Esophagus muscularis mucosa (tissue), 4 donors: ENCODE data around the gene FBP1. TPM values are rescaled to one million over a fixed set of nuclear protein-coding genes. Genes with fewer than 3 reads are reported as not detected.

ENCODE experiments used
- DNase-seq: peaks from one replicate; pipeline ENCODE4 v3.0.0-alpha.2; 2017; ENCODE audit errors: extremely low spot score
- H3K27ac ChIP-seq, 4 donors: fragments of 200-600 bp; sonication (generic); replicated peaks in 1 of 4; 1 replicate in 3 of 4; 2 replicates in 1 of 4; pipeline ENCODE4 v1.5.1; 2016 to 2019; ENCODE audit warnings: mild to moderate bottlenecking in 1 of 4
- H3K27me3 ChIP-seq, 4 donors: fragments of 200-600 bp; sonication (generic); one replicate each; pipeline versions ENCODE4 v1.5.1 to v1.6.0; 2016 to 2019
- H3K36me3 ChIP-seq, 4 donors: fragments of 200-600 bp; sonication (generic); one replicate each; pipeline ENCODE4 v1.5.1; 2016 to 2019
- H3K4me1 ChIP-seq, 4 donors: fragments of 200-600 bp; sonication (generic); one replicate each; pipeline ENCODE4 v1.5.1; 2016 to 2019
- H3K4me3 ChIP-seq, 4 donors: fragments of 200-600 bp; sonication (generic); 1 replicate in 2 of 4; 2 replicates in 2 of 4; pipeline ENCODE4 v1.5.1; 2016 to 2019; ENCODE audit warnings: mild to moderate bottlenecking in 4 of 4, moderate library complexity in 1 of 4
- H3K9me3 ChIP-seq, 4 donors: fragments of 200-600 bp; sonication (generic); 1 replicate in 3 of 4; 2 replicates in 1 of 4; pipeline ENCODE4 v1.5.1; 2016 to 2019
- EP300 ChIP-seq: sonication (generic); formaldehyde crosslinking; IDR thresholded peaks from one replicate; pipeline ENCODE4 v1.6.1; 2017; ENCODE audit warnings: antibody characterized with exemption
- POLR2A ChIP-seq: fragments of 450-650 bp; IDR thresholded peaks from one replicate; pipeline ENCODE4 v1.6.1; 2017; ENCODE audit warnings: antibody characterized with exemption, moderate library complexity, mild to moderate bottlenecking, low read depth
- POLR2AphosphoS5 ChIP-seq, 2 donors: sonication (generic); formaldehyde crosslinking; IDR thresholded peaks; one replicate each; pipeline ENCODE4 v1.6.1; 2017; ENCODE audit warnings: antibody characterized with exemption in 2 of 2
- WGBS: methylation state at CpG from one replicate; pipeline ENCODE4 v1.1.5; 2018; 5-methylcytosine and 5-hydroxymethylcytosine counted together
- intact Hi-C: fragments of 100-400 bp; cut with DNase I; formaldehyde crosslinking; loops from one replicate; pipeline ENCODE4 v1.15.1; 2023
- total RNA-seq, 4 donors: library from RNA; depleted of rRNA; stranded (reverse); fragments of >200 nt; gene quantifications; one replicate each; pipeline versions ENCODE4 v1.1.0 to v1.2.1, GENCODE V29; 2016
- TF ChIP-seq, protein P1 (sequence below), 3 experiments: fragments of 200-600 bp in 2 of 3; fragments of 450-650 bp in 1 of 3; sonication (generic) in 2 of 3; IDR thresholded peaks; one replicate each; pipeline ENCODE4 v1.5.1; 2017 to 2019; ENCODE audit warnings: antibody characterized with exemption in 3 of 3, mild to moderate bottlenecking in 2 of 3, moderate library complexity in 1 of 3

Gene FBP1
- total RNA-seq, 4 donors from 2014 or later, result 1.2 to 4.6 (median 2.2) TPM

DNA sequence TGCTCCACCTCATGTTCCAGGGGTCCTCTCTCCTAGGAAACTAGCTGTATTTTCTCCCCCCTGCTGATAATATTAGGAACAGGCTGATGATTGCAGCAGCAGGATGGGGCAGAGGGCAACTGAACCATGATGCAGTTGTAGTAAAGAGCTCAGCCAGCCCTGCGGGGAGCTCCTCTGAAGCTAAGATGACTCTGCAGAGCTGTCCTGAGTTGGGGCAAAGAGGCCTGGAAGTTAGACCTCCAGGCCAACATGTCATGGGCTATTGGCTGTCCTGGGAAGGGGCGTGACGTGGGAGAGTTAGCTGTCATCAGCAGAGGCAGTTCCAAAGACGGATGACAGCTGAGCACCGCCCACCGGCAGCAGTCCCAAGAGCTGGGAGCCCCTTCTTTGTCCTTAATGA is 6.6 kb upstream of the FBP1 start:
- Histone ChIP-seq H3K4me1 (peaks cover 0 to 5% (median 0%) of the 10 kb centered on the region in 4 donors), H3K27me3 (no peaks in the 10 kb centered on the region), H3K9me3 (no peaks in the 10 kb centered on the region), H3K27ac (no peak overlapping the region), H3K4me3 (no peak overlapping the region), H3K36me3 (no peaks in the 10 kb centered on the region)
- no peak for TF ChIP-seq EP300
- no peak for TF ChIP-seq POLR2A
- no peak for TF ChIP-seq POLR2AphosphoS5 (IDR thresholded peaks at IDR 0.05)
- TF ChIP-seq, protein P1, sequence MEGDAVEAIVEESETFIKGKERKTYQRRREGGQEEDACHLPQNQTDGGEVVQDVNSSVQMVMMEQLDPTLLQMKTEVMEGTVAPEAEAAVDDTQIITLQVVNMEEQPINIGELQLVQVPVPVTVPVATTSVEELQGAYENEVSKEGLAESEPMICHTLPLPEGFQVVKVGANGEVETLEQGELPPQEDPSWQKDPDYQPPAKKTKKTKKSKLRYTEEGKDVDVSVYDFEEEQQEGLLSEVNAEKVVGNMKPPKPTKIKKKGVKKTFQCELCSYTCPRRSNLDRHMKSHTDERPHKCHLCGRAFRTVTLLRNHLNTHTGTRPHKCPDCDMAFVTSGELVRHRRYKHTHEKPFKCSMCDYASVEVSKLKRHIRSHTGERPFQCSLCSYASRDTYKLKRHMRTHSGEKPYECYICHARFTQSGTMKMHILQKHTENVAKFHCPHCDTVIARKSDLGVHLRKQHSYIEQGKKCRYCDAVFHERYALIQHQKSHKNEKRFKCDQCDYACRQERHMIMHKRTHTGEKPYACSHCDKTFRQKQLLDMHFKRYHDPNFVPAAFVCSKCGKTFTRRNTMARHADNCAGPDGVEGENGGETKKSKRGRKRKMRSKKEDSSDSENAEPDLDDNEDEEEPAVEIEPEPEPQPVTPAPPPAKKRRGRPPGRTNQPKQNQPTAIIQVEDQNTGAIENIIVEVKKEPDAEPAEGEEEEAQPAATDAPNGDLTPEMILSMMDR (IDR thresholded peaks at IDR 0.05), result no peak
- 67% methylated on average over 2 of the region's 6 CpGs for WGBS
- no peak for DNase-seq
- intact Hi-C loops, result no loop called here

DNA sequence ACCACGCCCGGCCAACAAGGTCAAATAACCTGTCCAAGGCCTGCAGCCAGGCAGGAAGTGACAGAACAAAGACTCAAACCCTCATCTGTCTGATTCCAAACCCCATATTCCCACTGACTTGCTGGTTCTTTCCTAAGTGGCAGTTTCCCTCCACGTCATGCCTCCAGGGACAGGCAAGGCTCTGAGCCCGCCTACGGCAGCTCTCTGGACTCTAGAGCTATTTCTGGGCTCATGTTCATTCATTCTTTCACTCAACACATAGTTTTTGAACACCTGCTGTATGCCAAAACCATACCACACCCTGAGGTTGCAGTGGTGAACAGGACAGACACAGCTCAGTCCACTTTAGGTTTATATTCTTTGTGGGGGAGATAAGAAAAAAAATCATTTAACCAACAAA is 5.2 kb upstream of the FBP1 start:
- H3K4me3 ChIP-seq, result no peak overlapping the region
- H3K27me3 ChIP-seq, result peaks cover 0 to 3% (median under 1%) of the 10 kb centered on the region in 4 donors
- DNase-seq, result no peak
- no peaks in the 10 kb centered on the region for H3K36me3 ChIP-seq
- H3K4me1 ChIP-seq, result peaks cover 0 to 10% (median 6%) of the 10 kb centered on the region in 4 donors
- intact Hi-C loops, result no loop called here
- no peaks in the 10 kb centered on the region for H3K9me3 ChIP-seq
- no peak overlapping the region for H3K27ac ChIP-seq
- TF ChIP-seq POLR2AphosphoS5 (IDR thresholded peaks at IDR 0.05), result no peak
- TF ChIP-seq, protein P1 (IDR thresholded peaks at IDR 0.05), result no peak
- no peak for TF ChIP-seq EP300
- WGBS, result 84% methylated on average over 5 of the region's 5 CpGs

DNA sequence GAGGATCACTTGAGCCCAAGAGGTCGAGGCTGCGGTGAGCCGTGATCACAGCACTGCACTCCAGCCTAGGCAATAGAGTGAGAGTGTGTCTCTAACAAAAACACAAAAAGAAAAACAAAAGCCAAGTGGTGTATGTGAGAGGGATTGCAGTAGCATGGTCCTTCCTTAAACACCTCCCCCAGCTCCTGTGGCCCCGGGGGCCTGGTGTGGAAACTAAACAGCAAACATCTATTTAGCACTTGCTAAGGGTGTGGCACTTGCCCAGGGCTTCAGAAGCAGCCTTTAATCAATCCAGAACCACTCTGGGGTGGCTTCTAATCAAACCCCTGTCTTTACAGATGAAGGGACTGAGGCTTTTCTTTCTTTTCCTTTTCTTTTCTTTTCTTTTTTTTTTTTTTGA is 4.4 kb upstream of the FBP1 start:
- 88% methylated on average over 4 of the region's 4 CpGs for WGBS

DNA sequence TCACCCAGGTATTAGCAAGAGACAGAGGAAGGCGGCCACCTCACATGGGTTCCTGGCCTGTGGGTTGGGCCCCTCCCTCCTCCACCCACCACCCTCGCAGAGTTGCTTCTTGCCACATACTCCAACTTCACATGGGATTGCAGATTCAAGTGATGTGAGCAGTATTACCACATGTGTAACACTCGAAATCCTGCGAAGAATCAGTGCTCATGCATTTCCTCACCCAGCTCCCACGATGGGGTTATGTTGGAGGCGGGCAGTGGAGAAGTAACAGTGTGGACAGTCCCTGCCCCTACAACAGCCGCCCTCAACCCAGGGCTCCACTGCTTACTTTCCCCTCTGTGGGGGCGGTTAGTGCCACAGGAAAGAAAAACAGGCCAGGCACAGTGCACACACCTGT is 3.9 kb upstream of the FBP1 start:
- Histone ChIP-seq H3K4me3 (no peak overlapping the region), H3K4me1 (peaks cover 0 to 18% (median 16%) of the 10 kb centered on the region in 4 donors), H3K9me3 (no peaks in the 10 kb centered on the region), H3K27me3 (peaks cover 5 to 17% (median 7%) of the 10 kb centered on the region in 4 donors), H3K36me3 (no peaks in the 10 kb centered on the region), H3K27ac (no peak overlapping the region)
- no peak for DNase-seq
- 77% methylated on average over 8 of the region's 8 CpGs for WGBS
- intact Hi-C loops, result no loop called here
- no peak for TF ChIP-seq POLR2AphosphoS5 (IDR thresholded peaks at IDR 0.05)
- TF ChIP-seq POLR2A, result no peak
- TF ChIP-seq, protein P1 (IDR thresholded peaks at IDR 0.05), result no peak
- no peak for TF ChIP-seq EP300

More for the DNA sequence above, 4.4 kb upstream of the FBP1 start:
- H3K9me3 ChIP-seq, result no peaks in the 10 kb centered on the region
- no peak overlapping the region for H3K4me3 ChIP-seq
- no peaks in the 10 kb centered on the region for H3K36me3 ChIP-seq
- DNase-seq, result no peak
- peaks cover 0 to 14% (median 14%) of the 10 kb centered on the region in 4 donors for H3K4me1 ChIP-seq
- TF ChIP-seq, protein P1 (IDR thresholded peaks at IDR 0.05), result no peak
- TF ChIP-seq POLR2A (no peak), EP300 (no peak), POLR2AphosphoS5 (IDR thresholded peaks at IDR 0.05) (no peak)
- intact Hi-C loops, result no loop called here
- peaks cover 3 to 11% (median 7%) of the 10 kb centered on the region in 4 donors for H3K27me3 ChIP-seq
- H3K27ac ChIP-seq, result no peak overlapping the region

DNA sequence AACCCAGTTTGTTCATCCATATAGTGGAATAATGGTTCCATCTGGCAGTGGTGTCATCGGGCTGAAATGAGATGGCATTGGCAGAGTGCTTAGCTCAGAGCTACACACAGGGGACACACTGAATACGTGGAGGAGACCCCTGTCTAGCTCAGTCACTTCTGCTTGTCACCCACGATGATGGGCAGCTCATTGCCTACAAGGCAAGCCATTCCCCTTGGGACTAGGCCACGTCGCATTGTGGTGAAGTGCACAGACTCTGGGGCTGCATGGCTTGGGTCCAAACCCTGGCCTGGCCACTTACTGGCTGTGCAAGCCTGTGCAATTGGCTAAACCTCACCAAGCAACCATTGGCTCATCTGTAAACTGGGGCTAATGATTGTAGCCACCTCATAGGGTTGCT is 3.2 kb upstream of the FBP1 start:
- no peak for TF ChIP-seq POLR2AphosphoS5 (IDR thresholded peaks at IDR 0.05)
- no peak for TF ChIP-seq POLR2A
- TF ChIP-seq, protein P1 (IDR thresholded peaks at IDR 0.05), result no peak
- no peak for TF ChIP-seq EP300
- no peaks in the 10 kb centered on the region for H3K36me3 ChIP-seq
- H3K27ac ChIP-seq, result no peak overlapping the region
- H3K4me1 ChIP-seq, result peaks cover 0 to 18% (median 16%) of the 10 kb centered on the region in 4 donors
- peaks cover 5 to 19% (median 7%) of the 10 kb centered on the region in 4 donors for H3K27me3 ChIP-seq
- intact Hi-C loops, result no loop called here
- H3K4me3 ChIP-seq, result no peak overlapping the region
- DNase-seq, result no peak
- WGBS, result 100% methylated on average over 1 of the region's 5 CpGs
- H3K9me3 ChIP-seq, result no peaks in the 10 kb centered on the region
